ENCODE measurements around the gene VEPH1.

Gene VEPH1

GRCh38 chr3:157522648-157523047, 19.4 kb upstream of the VEPH1 start:
- no peak for DNase-seq

- DNase-seq: no peak
Observed at GRCh38 chr3:157520485-157521150, 17.4 kb upstream of the VEPH1 start.

- DNase-seq: no peak
Observed at GRCh38 chr3:157518881-157519280, 15.7 kb upstream of the VEPH1 start.

GRCh38 chr3:157516928-157517327, 13.7 kb upstream of the VEPH1 start:
- no peak for DNase-seq

- DNase-seq: no peak
Observed at GRCh38 chr3:157515398-157515797, 12.2 kb upstream of the VEPH1 start.

GRCh38 chr3:157514371-157514895, 11.2 kb upstream of the VEPH1 start:
- DNase-seq: no peak

GRCh38 chr3:157513585-157513984, 10.4 kb upstream of the VEPH1 start:
- DNase-seq: no peak

- no peak for DNase-seq
Observed at GRCh38 chr3:157512534-157512933, 9.3 kb upstream of the VEPH1 start.

GRCh38 chr3:157508461-157508860, 5.2 kb upstream of the VEPH1 start:
- no peak for DNase-seq

GRCh38 chr3:157501863-157502262, 1.4 kb downstream of the VEPH1 start:
- DNase-seq: no peak

GRCh38 chr3:157500232-157500631, 3.0 kb downstream of the VEPH1 start:
- no peak for DNase-seq

GRCh38 chr3:157499342-157499963, 3.8 kb downstream of the VEPH1 start:
- no peak for DNase-seq

- DNase-seq: no peak
Observed at GRCh38 chr3:157498371-157498770, 4.8 kb downstream of the VEPH1 start.

- no peak for DNase-seq
Observed at GRCh38 chr3:157495846-157496245, 7.4 kb downstream of the VEPH1 start.

- no peak for DNase-seq
Observed at GRCh38 chr3:157494581-157495281, 8.5 kb downstream of the VEPH1 start.

- DNase-seq: no peak
Observed at GRCh38 chr3:157493627-157494550, 9.3 kb downstream of the VEPH1 start.

GRCh38 chr3:157491136-157491535, 12.1 kb downstream of the VEPH1 start:
- DNase-seq: no peak

- DNase-seq: no peak
Observed at GRCh38 chr3:157488144-157488543, 15.1 kb downstream of the VEPH1 start.

GRCh38 chr3:157487339-157487738, 15.9 kb downstream of the VEPH1 start:
- no peak for DNase-seq

GRCh38 chr3:157479464-157480243, 23.6 kb downstream of the VEPH1 start:
- DNase-seq: no peak

GRCh38 chr3:157477441-157477840, 25.8 kb downstream of the VEPH1 start:
- DNase-seq: no peak

- no peak for DNase-seq
Observed at GRCh38 chr3:157475921-157476414, 27.2 kb downstream of the VEPH1 start.

Data from NCI-H2227 treated with DMSO at 0.1 percent for 48 hours (cell line).